Neutrophil (primary cell): ENCODE data around the gene CCDC71L.
"Not testable (repeated sequence)": the region's sequence is repeated elsewhere in the genome, so short reads cannot be mapped to it uniquely, and the experiment has no call there.

Experiments
- H3K27ac ChIP-seq: fragments of 200-600 bp; sonication (generic); 2 replicates; pipeline ENCODE4 v1.5.1; 2016; ENCODE audit warnings: mild to moderate bottlenecking, moderate library complexity
- H3K27me3 ChIP-seq: fragments of 200-600 bp; sonication (generic); 2 replicates; pipeline ENCODE4 v1.6.0; 2016; ENCODE audit warnings: mild to moderate bottlenecking
- H3K36me3 ChIP-seq: fragments of 200-600 bp; sonication (generic); 2 replicates; pipeline ENCODE4 v1.5.1; 2017
- H3K4me1 ChIP-seq, 2 experiments: fragments of 200-600 bp in 1 of 2; sonication (generic) in 1 of 2; 1 replicate in 1 of 2; 2 replicates in 1 of 2; pipeline versions ENCODE4 v1.5.1 to v1.6.1; 2013 to 2016; ENCODE audit warnings: low read depth in 1 of 2, low read length in 1 of 2, mild to moderate bottlenecking in 1 of 2, moderate library complexity in 1 of 2; ENCODE audit not compliant: control insufficient read depth in 1 of 2, insufficient read depth in 1 of 2
- H3K4me3 ChIP-seq, 2 experiments: fragments of 200-600 bp in 1 of 2; sonication (generic) in 1 of 2; 1 replicate in 1 of 2; 2 replicates in 1 of 2; pipeline ENCODE4 v1.5.1; 2013 to 2016; ENCODE audit warnings: low read depth in 1 of 2, low read length in 1 of 2, mild to moderate bottlenecking in 1 of 2, moderate library complexity in 1 of 2
- H3K9me3 ChIP-seq: fragments of 200-600 bp; sonication (generic); 2 replicates; pipeline ENCODE4 v1.5.1; 2016
- CTCF ChIP-seq: fragments of 200-600 bp; sonication (generic); IDR thresholded peaks from 2 replicates; pipeline ENCODE4 v1.5.1; 2016; ENCODE audit warnings: antibody characterized with exemption

CCDC71L gene

GRCh38 chr7:106683941-106684340 lies 23.0 kb upstream of the CCDC71L start:
- Histone ChIP-seq H3K4me1 (peaks cover 6 to 7% of the 10 kb centered on the region in 2 experiments), H3K9me3 (no peaks in the 10 kb centered on the region), H3K4me3 (no peak overlapping the region), H3K27ac (no peak overlapping the region), H3K27me3 (no peaks in the 10 kb centered on the region), H3K36me3 (no peaks in the 10 kb centered on the region)
- TF ChIP-seq CTCF, result no peak

GRCh38 chr7:106681815-106682495 lies 21.0 kb upstream of the CCDC71L start:
- H3K36me3 ChIP-seq, result no peaks in the 10 kb centered on the region
- H3K27me3 ChIP-seq, result no peaks in the 10 kb centered on the region
- H3K4me3 ChIP-seq, result no peak overlapping the region
- H3K27ac ChIP-seq, result no peak overlapping the region
- no peak for TF ChIP-seq CTCF
- H3K4me1 ChIP-seq, result peaks cover 8 to 9% of the 10 kb centered on the region in 2 experiments
- no peaks in the 10 kb centered on the region for H3K9me3 ChIP-seq

- Histone ChIP-seq H3K4me1 (peaks cover 8 to 9% of the 10 kb centered on the region in 2 experiments), H3K9me3 (no peaks in the 10 kb centered on the region), H3K4me3 (no peak overlapping the region), H3K27me3 (no peaks in the 10 kb centered on the region), H3K27ac (no peak overlapping the region), H3K36me3 (no peaks in the 10 kb centered on the region)
- no peak for TF ChIP-seq CTCF
These were observed 18.4 kb upstream of the CCDC71L start for GRCh38 chr7:106679153-106679931.

- Histone ChIP-seq H3K4me1 (peaks cover 8 to 9% of the 10 kb centered on the region in 2 experiments), H3K36me3 (no peaks in the 10 kb centered on the region), H3K4me3 (no peak overlapping the region), H3K27me3 (no peaks in the 10 kb centered on the region), H3K27ac (no peak overlapping the region), H3K9me3 (no peaks in the 10 kb centered on the region)
- no peak for TF ChIP-seq CTCF
These were observed 17.8 kb upstream of the CCDC71L start for GRCh38 chr7:106678795-106679152.

- H3K4me1 ChIP-seq, H3K27ac ChIP-seq, H3K4me3 ChIP-seq, H3K27me3 ChIP-seq, H3K9me3 ChIP-seq, H3K36me3 ChIP-seq: not testable (repeated sequence)
These were observed 15.5 kb upstream of the CCDC71L start for GRCh38 chr7:106676506-106676905.

- H3K27me3 ChIP-seq, H3K4me3 ChIP-seq, H3K36me3 ChIP-seq, H3K27ac ChIP-seq, H3K9me3 ChIP-seq, H3K4me1 ChIP-seq: not testable (repeated sequence)
These were observed 12.7 kb upstream of the CCDC71L start for GRCh38 chr7:106673688-106674087.

- H3K4me3 ChIP-seq, H3K9me3 ChIP-seq, H3K4me1 ChIP-seq, H3K27ac ChIP-seq, H3K36me3 ChIP-seq, H3K27me3 ChIP-seq: not testable (repeated sequence)
These were observed 11.0 kb upstream of the CCDC71L start for GRCh38 chr7:106671930-106672329.
